Cortex of kidney (tissue), 1 donor: ENCODE results near the gene ZNF438.
"Not testable (repeated sequence)": the region's sequence is repeated elsewhere in the genome, so short reads cannot be mapped to it uniquely, and the experiment has no call there.

ENCODE experiments used
- DNase-seq: peaks from one replicate; lab custom pipeline; 2025; lab: John Stamatoyannopoulos, UW

Gene ZNF438

DNA sequence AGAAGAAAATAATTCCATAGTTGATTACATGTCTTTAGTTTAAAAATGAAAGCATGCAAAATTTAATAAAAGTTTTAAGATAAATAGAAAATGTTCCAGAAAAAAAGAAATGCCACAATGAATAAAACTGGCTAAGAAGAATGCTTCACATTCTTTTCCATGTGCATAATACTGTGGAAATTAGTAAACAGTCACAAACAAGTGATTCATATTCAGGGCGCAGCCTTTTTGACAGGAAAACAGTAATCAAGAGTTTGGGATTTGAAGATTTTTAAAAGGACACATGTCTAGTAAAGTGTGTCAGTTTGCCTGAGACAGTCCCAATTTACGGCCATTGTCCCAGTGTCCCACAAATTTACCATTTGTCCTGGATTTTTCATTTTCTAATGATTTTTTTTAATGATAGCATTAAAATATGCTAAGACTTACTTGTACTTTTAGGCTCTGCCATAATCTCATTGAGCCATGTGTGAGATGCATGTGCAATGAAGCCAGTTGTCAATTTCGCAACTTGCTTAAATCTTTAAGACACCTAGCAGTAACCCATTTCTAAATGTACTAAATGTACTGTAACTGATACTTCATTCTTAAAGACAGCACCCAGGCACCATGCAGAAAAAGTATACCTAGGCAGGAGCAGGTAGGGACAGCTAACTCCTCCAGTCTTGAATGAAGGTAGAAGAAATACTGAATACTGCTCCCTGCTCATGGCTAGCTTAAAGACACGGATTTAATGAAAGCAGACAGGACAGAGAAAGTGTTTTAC lies 46.9 kb downstream of the ZNF438 start:
- DNase-seq, result no peak

DNA sequence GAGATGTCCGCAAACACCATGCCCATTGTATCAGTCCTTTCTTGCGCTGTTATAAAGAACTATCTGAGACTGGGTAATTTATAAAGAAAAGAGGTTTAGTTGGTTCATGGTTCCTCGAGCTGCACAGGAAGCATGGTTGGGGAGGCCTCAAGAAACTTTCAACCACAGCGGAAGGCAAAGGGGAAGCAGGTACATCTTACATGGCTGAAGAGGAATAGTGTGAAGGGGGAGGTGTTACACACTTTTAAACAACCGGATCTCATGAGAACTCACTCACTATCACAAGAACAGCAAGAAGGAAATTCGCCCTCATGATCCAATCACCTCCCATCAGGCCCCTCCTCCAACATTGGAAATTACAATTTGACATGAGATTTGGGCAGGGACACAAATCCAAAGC lies 48.5 kb downstream of the ZNF438 start:
- not testable (repeated sequence) for DNase-seq

DNA sequence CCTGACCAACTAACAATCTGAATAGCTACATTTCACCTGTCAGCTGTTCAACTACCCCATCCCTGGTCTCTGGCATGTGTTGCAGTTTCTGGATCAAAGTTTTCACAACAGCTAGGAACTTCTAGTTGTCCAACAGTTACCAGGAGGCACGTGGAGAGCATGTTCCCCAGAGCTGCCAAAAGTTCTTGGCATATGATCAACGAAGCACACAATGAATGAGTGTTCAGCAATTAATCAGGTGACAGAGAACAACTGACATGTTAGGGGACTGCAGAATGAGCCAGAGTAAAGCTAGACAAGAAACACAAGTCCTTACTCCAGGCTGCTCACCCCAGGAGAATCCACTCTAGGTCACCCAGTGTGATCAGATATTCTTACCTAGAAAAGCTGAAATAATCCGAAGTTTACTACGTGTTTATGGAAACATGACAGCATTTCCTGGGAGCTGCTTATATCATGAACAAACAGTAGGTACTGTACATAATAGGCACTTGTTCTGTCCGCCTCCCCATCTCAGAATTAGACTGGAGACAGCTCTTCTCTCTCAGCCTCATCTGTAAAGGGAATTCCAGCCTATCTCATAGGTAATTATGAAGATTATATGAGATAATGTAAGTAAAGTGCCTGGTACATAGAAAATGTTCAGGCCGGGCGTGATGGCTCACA lies 50.6 kb downstream of the ZNF438 start:
- no peak for DNase-seq

DNA sequence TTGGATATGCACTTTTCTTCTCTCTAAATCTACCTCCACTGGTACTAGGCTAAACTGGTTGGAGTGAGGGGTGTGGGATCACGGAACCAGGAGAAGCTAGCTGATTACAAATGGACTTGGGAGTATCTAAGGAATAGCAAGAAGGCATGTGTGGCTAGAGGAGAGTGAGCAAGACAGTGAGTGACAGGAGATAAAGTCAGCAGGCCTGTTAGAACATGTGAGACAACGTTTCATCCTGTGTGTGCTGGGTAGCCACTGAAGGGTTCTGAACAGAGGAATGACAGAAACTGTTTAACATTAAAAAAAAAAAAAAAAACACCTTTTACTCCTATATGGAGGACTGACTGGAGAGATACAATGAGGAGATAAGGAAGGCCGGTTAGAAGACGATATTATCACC lies 51.7 kb downstream of the ZNF438 start:
- no peak for DNase-seq

DNA sequence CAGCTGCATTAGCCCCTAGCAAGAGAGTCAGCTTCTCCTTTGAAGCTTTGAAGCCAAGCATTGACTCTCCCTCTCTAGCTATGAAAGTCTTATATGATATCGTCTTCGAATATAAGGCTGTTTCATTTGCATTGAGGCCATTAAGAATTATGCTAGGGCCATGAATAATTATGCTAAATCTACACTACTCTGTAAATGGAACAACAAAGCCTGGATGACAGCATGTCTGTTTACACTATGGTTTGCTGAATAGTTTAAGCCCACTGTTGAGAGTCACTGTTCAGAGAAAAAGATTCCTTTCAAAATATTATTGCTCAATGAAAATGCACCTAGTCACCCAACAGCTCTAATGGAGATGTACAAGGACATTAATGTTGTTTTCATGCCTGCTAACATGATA lies 52.8 kb downstream of the ZNF438 start:
- DNase-seq, result no peak

DNA sequence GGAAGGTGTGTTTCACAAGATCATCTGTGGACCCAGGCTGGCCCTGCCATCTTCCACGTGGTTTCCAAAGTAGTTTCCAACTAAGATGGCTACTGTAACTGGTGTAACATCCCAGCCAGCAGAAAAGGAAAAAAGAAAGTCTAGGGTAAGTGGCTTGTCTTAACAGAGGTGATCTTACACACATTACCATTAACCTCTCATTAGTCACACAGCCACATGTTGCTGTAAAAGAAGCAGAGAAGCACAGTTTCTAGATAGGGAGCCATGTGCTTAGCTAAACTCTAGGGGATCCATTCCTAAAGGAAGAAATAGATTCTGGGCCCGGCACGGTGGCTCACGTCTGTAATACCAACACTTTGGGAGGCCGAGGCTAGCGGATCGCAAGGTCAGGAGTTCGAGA lies 54.3 kb downstream of the ZNF438 start:
- DNase-seq, result no peak

DNA sequence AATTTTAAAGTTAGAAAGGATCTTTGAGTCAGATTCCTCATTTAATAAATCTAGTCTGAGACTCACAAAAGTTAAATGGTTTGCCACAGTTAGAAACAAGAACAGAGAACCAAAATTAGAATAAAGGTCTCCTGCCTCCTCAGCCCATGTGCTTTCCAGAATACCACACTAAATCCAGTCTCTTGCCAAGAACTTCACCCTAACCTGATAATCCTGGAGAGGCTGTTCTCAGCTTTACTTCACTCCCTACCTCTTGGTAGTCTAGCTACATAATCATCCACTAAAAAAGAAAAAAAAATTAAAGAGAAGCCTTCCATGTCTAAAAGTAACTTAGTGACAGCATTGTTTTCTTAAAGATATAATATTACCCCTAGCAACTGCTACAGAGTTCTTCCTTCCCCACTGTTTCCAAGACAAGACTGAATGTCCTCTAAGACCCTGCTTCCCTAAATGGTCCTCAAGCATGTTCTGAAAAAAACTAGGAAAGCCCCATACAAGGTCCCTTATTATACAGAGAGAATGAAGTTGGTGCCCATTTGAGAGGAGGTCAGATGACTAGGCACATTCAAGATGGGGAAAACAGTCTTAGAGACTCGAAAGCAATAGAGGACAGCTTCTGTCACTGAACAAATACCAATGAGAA lies 56.8 kb downstream of the ZNF438 start:
- DNase-seq, result no peak

DNA sequence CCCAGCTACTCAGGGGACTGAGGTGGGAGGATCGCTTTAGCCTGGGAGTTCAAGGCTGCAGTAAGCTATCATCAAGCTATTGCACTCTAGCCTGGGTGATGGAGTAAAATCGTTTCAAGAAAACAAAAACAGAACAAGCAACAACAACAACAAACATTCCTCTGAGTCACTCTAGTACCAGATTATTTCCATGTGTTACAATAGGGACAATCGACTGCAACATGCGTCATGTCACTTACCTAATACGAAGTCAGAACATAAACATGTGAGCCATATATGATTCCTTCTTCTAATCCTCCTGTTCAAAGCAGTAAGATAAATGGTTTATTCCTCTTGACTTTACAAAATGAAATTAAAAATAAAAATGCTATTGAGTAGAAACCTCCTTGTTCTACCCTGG lies 57.3 kb downstream of the ZNF438 start:
- no peak for DNase-seq

DNA sequence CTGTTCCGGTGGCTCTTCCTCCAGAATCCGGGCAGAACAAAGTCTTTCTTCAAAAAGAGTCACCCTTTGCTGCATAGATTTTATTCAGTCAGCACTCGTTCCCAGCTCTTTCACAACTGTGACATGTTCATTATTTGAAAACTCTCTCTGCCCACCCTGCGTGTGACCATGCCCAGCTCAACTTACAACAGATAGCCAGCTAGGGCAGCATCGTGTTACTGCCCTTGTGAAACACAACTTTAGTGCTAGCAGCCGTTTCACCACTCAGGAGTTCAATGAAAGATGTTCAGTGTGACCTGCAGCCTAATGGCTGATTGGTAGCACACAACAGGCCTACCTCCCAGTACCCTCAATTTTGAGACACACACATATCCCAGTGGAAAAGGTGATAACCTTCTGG lies 57.9 kb downstream of the ZNF438 start:
- no peak for DNase-seq

DNA sequence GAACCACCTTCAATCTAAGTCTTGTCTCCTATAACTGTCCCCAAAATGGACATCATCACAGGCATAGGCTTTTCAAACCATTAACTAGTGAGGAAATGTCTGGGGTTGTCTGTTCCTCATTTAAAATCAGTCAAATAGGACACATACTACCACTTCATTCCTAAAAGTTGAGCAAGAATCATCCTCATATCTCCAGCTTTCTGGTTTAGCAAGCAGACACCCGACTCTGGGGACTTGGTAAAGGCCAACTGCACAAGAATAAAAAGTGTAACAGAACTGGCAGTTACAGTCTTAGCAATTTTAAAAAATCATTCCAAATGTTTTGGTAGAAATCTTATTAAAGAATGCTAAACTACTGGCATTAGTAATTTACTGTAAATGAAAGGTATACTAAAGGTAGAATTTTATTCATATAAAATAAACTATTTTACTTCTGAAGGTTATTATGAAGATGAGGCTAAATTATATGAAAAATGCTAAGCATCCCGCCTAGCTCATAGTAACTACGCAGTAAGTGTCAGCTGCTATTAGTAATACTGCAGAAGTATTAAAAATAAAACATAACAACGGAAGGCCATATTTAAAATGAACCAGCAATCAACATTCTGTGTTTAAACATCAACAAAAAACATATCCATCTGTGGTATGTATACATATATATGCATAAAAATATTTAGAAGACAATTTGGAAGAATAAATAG lies 60.8 kb downstream of the ZNF438 start:
- no peak for DNase-seq

DNA sequence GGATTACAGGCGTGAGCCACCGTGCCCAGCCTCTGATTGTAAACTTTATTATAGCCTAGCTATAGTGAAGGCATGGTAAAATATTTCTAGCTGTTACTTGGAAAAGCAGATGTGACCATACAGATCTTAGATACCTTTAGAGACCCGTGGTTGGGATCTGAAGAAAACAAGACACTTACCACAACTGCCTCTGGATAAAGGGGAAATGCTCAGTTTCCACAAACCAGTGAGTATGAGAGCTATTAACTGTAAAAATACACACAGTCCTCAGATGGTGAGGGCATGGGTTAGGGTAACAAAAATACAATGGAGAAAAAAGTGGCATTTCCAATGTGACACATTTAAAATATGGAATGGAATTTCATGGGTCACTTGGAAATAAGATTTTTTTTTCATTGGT lies 63.0 kb downstream of the ZNF438 start:
- DNase-seq, result no peak

DNA sequence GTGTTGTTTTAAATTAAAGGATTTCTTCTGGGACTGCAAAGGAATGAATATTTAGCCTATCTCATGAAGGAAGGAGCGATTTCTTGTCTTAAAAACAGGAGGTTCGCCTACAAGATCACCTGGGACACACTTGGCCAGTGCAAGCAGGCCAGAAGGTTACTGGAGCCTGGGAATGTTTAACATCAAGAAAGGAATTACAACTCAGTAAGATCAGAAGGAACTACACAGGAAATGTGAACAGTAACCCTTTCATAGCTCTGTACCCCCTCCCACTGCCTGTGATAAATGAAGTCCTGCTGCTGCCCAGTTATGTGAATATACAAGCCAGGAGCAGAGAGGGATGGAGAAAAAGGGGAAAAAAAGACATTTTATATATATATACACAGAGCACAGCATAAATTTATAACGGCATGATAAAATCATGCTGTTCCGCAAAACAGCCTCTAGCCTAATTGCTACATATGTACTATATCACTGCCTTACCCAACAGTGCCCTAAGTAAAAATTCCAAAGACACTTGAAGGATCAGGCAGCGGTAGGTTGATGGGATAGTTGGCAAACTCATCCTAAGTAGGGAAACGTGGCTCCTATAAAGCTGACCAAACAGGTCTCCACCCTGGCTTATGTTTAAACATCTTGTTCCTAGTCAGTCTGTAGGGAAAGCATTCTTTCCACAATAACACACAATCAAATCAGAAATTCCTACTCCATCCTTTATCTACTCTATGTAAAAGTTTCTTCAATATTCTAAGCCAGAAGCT lies 63.8 kb downstream of the ZNF438 start:
- no peak for DNase-seq

DNA sequence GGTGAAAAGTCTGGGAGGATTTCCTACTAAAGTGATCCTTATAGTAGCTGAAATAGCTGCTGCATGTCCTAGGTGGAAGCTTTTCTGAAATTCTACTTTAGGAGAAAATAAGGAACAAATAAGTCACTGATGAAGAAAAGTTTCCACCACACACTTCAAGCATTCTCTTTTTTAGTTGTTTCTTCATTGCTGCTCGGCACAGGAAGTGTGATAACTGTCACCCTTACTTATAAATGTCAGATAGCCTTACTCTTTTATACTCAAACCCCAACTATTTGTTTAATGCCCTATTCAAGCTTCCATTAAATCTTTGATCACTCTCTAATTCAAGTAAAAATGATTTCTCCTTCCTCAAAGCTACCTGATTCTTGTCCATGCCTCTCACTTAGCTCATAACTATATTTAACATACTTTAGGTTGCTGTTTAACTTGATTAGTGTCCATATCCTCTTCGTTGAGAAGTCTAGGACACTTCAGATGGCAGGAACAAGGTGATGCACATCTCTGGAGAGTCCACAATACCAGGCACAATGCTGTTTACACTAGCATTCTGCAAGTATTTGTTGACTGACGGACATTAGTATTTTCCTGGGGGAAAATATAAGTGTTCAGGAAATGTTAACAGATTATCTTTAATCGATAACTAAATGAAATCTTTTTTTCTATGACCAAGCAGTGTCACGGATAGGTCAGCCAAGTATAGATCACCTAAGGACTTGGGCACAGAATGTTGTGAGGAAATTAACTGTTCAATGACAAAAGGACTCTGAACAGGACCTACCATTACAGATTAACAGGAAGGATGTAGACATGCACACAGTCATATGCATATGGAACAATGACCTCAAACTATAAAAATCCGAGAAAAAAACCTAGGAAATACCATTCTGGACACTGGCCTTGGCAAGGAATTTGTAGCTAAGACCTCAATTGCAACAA lies 67.4 kb downstream of the ZNF438 start:
- DNase-seq, result no peak

DNA sequence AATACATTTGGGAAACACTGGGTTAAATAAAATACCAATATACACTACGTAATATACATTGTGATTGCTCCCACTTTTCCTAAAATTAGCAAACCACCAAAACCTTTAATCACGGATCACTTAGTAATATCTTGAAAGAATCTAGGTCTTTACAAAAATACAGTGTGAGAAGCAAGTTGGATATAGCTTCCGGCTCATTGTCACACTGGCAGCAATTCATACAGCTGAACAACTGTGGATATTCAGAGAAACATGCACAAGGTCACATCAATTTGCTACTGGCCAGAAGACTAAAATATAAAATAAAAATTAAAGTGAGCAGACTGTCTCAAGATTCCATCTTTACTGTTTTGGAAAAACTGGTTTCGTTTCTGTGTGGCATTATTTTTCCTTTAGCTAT lies 69.1 kb downstream of the ZNF438 start:
- no peak for DNase-seq

DNA sequence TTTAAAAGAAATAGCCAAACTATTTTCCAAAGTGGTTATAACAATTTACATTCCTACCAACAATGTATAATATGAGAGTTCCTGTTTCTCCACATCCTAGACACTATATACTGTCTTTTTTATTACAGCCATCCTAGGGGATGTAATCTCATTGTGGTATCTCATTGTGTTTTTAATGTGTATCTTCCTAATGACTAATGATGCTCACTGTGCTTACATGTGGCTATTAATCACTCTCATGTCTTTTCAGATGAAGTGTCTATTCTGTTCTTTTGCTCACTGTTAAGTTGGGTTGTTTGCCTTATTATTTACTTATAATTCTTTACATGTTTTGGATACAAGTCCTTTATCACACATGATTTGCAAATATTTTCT lies 71.8 kb downstream of the ZNF438 start:
- DNase-seq, result no peak

DNA sequence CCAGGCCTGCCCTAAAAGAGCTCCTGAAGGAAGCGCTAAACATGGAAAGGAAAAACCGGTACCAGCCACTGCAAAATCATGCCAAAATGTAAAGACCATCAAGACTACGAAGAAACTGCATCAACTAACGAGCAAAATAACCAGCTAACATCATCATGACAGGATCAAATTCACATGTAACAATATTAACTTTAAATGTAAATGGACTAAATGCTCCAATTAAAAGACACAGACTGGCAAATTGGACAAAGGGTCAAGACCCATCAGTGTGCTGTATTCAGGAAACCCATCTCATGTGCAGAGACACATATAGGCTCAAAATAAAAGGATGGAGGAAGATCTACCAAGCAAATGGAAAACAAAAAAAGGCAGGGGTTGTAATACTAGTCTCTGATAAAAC lies 82.4 kb downstream of the ZNF438 start:
- not testable (repeated sequence) for DNase-seq

DNA sequence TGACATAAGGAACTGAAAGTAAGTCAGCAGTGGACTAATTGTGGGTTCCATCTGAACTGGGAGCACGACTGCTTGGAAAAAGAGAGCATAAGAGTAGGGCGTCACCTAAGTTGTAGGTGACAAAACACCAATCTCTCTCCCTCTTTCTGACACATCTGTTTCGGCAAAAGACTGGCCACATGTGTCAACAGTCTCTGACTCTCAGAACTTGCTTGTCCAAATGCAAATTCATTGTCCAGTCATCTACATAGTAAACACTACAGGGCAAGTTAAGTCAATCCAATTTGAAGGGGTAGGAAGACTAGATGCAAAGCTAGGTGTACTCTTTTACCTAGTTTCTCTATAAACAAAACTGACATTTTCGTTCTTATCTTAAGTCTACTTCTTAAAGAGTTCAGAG lies 87.7 kb downstream of the ZNF438 start:
- DNase-seq, result no peak

DNA sequence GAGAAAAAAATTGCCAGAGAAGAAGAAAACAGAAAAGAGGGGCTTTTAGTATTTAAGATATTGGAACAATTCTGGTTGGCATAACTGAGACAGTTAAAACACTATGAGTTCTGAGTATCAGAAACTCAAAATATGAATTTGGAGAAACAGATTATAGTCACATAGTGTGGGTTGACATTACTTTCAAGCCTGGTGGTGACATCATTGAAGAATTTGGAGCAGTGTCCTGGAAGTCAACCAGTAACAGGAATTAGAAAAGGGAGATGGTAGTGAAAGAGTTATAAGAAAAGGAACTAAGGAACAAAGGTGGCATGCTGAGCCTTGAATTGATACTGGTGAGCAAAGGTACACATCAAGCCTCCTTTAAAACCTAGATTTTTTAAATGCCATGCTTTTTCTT lies 88.2 kb downstream of the ZNF438 start:
- no peak for DNase-seq

DNA sequence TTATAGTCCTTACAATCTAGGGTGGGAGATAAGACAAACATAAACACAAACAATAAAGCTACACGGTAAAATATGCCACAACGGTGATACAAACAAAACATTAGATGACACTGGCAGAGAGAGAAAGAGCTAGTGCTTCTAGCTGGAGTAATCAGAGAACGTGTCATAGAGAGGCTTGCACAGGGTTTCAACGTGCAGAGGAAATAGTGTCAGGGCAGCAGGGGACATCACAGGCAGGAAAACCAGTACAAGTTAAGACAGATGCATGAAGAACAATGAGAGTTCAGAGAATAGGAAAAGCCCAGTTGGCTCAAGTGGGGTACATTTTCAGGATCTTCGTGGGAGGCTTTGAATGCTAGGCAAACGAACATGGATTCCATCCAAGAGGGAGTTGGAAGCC lies 91.4 kb downstream of the ZNF438 start:
- no peak for DNase-seq

DNA sequence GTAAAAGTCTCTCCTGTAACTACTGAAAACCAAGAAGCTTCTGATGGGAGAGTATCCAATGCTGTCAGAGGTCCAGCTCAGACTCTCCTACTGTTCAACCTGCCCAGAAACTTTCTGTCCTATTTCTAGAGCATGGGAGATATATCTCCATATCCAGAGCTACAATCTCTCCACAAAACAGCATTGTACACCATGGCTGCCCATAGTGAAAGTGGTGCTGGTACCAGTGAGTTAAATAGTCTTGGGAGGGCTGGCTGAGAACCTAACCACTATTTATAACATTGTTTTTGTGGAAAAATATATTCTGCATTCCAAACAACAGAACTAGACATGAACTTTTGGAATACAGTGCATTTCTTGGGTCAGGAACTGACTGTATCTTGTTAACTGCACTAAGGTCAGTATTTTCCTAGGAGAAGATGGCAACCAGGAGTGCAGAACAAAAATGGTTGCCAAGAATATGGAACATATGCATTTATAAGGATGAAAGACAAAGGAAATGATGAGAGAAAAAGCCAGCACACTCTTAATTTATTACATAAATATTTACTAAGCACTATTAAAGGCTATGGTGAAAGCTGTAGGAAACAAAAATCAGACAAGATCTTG lies 91.9 kb downstream of the ZNF438 start:
- no peak for DNase-seq

DNA sequence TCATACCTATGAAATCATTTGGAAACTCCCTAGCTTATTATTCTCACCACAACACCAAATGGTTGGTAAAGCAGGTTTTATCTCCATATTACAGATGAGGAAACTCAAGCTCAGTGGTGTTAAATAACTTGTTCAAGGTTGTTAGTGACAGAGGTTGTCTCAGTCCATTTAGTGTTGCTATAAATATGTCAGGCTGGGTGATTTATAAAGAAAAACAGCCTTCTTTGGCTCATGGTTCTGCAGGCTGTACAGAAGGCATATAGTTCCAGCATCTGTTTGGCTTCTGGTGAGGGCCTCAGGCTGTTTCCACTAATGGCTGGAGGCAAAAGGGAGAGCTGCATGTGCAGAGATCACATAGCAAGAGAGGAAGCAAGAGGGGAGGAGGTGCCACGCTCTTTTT lies 96.6 kb downstream of the ZNF438 start:
- no peak for DNase-seq
